Measurements from ENCODE around the gene GNAS. TPM values are rescaled to one million over a fixed set of nuclear protein-coding genes. Genes with fewer than 3 reads are reported as not detected.

GNAS gene
- total and polyA plus RNA-seq, 9 of the 15 experiments (the other 6 are each of a cell fraction or from before 2014, with no cell fraction given): 128 to 648 (median 266) TPM

GRCh38 chr20:58839474-58839874, 13.0 kb upstream of the GNAS start (continued):
- peak; percentile 55; the same call in 1 of the 2 replicates for TF ChIP-seq REST (IDR thresholded peaks at IDR 0.05; ENCODE audit: borderline replicate concordance)
- TF ChIP-seq REST (CRISPR knock-in tag; IDR thresholded peaks at IDR 0.05; ENCODE audit: low read depth): no peak
- TF ChIP-seq VEZF1 (CRISPR knock-in tag; IDR thresholded peaks at IDR 0.05): peak; percentile 66
- no peak for TF ChIP-seq PTBP1 (IDR thresholded peaks at IDR 0.05; ENCODE audit: low read depth, low read length)
- TF ChIP-seq DIDO1 (tag; IDR thresholded peaks at IDR 0.05; ENCODE audit: low read depth): no peak
